ENCODE measurements around the gene MYO1G. TPM values are rescaled to one million over a fixed set of nuclear protein-coding genes. Genes with fewer than 3 reads are reported as not detected.

MYO1G gene
- total RNA-seq, 1 experiment from 2014 or later: 0.11 TPM

DNA sequence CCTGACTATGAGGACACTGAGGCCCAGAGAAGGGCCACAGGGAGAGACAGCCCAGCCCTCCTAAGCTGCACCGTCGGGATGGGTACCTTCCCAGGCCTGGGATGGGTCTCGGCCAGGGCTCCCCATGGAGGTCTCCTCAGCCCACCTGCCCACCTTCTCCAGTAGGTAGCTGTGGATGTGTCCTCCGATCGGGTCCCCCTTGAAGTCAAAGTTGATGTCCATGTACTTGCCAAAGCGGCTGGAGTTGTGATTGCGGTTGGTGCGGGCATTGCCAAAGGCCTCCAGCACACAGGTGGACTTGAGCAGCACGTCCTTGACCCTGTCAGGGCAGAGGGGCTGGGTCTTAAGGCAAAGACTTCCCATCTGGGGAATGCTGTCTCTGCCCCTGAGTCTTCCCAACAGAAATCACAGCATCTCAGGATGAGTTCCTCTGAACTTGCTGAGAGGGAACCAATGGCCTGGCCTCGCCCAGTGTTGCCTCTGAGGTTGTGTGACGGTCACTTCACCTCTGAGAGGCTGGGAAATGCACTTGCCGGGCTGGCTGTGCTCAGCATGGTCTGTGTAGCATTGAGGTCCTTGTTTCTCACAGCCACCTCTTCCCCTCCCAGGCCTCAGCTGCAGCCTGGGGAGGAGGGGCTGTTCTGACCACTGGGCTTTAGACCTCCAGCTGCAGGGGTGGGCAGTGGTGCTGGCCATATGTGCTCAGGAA lies 3.3 kb downstream of the MYO1G start:
- no peaks in the 10 kb centered on the region for H3K4me1 ChIP-seq (ENCODE audit: insufficient read depth, low read length)
- H3K9me2 ChIP-seq (replicated peaks; ENCODE audit: low read length): no peaks in the 10 kb centered on the region
- no peaks in the 10 kb centered on the region for H3K36me3 ChIP-seq (ENCODE audit: low read depth, low read length)
- H3K4me3 ChIP-seq (ENCODE audit: low read length): no peak overlapping the region
- H3K4me2 ChIP-seq (ENCODE audit: low read length): no peak overlapping the region
- no peaks in the 10 kb centered on the region for H3F3A ChIP-seq (ENCODE audit: low read length, unreplicated experiment)
- H4K20me1 ChIP-seq (ENCODE audit: low read length): no peaks in the 10 kb centered on the region
- intact Hi-C loops (cut with micrococcal nuclease): no loop called here
- DNase-seq: no peak
- ChIA-PET CTCF (no interaction called here), POLR2A (ENCODE audit: unreplicated experiment) (no interaction called here)
- H3K9me3 ChIP-seq (ENCODE audit: low read length): no peaks in the 10 kb centered on the region
- no TSS peak for BruUV-seq (replicated peaks)
- H3K9ac ChIP-seq (ENCODE audit: low read length): no peak overlapping the region
- H3K79me2 ChIP-seq (ENCODE audit: low read length): no peaks in the 10 kb centered on the region
- no peak for ATAC-seq
- no peak for TF ChIP-seq EZH2 (IDR thresholded peaks at IDR 0.05; ENCODE audit: low read length, unreplicated experiment)
- TF ChIP-seq, protein P1, sequence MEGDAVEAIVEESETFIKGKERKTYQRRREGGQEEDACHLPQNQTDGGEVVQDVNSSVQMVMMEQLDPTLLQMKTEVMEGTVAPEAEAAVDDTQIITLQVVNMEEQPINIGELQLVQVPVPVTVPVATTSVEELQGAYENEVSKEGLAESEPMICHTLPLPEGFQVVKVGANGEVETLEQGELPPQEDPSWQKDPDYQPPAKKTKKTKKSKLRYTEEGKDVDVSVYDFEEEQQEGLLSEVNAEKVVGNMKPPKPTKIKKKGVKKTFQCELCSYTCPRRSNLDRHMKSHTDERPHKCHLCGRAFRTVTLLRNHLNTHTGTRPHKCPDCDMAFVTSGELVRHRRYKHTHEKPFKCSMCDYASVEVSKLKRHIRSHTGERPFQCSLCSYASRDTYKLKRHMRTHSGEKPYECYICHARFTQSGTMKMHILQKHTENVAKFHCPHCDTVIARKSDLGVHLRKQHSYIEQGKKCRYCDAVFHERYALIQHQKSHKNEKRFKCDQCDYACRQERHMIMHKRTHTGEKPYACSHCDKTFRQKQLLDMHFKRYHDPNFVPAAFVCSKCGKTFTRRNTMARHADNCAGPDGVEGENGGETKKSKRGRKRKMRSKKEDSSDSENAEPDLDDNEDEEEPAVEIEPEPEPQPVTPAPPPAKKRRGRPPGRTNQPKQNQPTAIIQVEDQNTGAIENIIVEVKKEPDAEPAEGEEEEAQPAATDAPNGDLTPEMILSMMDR (conservative IDR thresholded peaks at IDR 0.05; ENCODE audit: low read depth, low read length): no peak
- TF ChIP-seq EZH2phosphoT487 (IDR thresholded peaks at IDR 0.05; ENCODE audit: borderline replicate concordance, low read length): no peak
- H2AFZ ChIP-seq (ENCODE audit: low read length): no peak overlapping the region
- no peak overlapping the region for H3K27ac ChIP-seq (ENCODE audit: low read length)
- no peaks in the 10 kb centered on the region for H3K27me3 ChIP-seq (ENCODE audit: low read length)

DNA sequence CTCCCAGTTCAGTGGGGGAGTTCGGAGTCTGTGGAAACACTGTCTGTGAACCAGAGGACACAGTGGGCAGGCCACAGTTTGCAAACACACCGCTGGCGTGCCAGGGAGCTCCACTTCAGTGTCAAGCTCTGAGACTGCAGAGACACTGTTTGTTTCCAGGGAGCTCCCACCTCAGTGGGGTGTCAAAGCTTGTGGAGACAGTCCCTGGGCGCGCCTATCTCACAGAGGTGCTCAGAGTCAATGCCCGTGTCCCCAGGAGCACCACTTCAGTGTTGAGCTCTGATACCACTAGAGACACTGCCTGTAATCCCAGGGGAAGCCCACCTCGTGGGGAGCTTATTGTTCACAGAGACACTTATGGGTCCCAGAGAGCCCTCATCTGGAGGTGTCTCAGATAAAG lies 4.3 kb downstream of the MYO1G start:
- Histone ChIP-seq H3K4me2 (ENCODE audit: low read length) (no peak overlapping the region), H2AFZ (ENCODE audit: low read length) (no peak overlapping the region), H3K9me2 (replicated peaks; ENCODE audit: low read length) (no peaks in the 10 kb centered on the region), H3K27me3 (ENCODE audit: low read length) (no peaks in the 10 kb centered on the region), H3K79me2 (ENCODE audit: low read length) (no peaks in the 10 kb centered on the region), H3K36me3 (ENCODE audit: low read depth, low read length) (no peaks in the 10 kb centered on the region), H3K4me1 (ENCODE audit: insufficient read depth, low read length) (no peaks in the 10 kb centered on the region), H3K9me3 (ENCODE audit: low read length) (no peaks in the 10 kb centered on the region), H3K27ac (ENCODE audit: low read length) (no peak overlapping the region), H3K4me3 (ENCODE audit: low read length) (no peak overlapping the region), H3F3A (ENCODE audit: low read length, unreplicated experiment) (no peaks in the 10 kb centered on the region), H3K9ac (ENCODE audit: low read length) (no peak overlapping the region), H4K20me1 (ENCODE audit: low read length) (no peaks in the 10 kb centered on the region)
- BruUV-seq (replicated peaks): no TSS peak
- POLR2A ChIA-PET (ENCODE audit: unreplicated experiment): no interaction called here
- CTCF ChIA-PET: no interaction called here
- TF ChIP-seq EZH2phosphoT487 (IDR thresholded peaks at IDR 0.05; ENCODE audit: borderline replicate concordance, low read length) (no peak), EZH2 (IDR thresholded peaks at IDR 0.05; ENCODE audit: low read length, unreplicated experiment) (no peak)
- TF ChIP-seq, protein P1 (conservative IDR thresholded peaks at IDR 0.05; ENCODE audit: low read depth, low read length): no peak
- intact Hi-C loops (cut with micrococcal nuclease): no loop called here
- ATAC-seq (no peak), DNase-seq (no peak)
